Panc1 (cell line): ENCODE results near the gene DIP2C. TPM values are rescaled to one million over a fixed set of nuclear protein-coding genes. Genes with fewer than 3 reads are reported as not detected.

ENCODE experiments used
- ATAC-seq: fragments of 200-7000 bp; cut with Tn5 transposase; 2 replicates; pipeline ENCODE4 v1.9.1; 2020; ENCODE audit warnings: mild to moderate bottlenecking, moderate library complexity
- BruUV-seq: library from RNA; stranded (reverse); fragments of 400-500 nt; replicated peaks from 2 replicates; lab custom pipeline; 2021; lab: Mats Ljungman, UMichigan
- CTCF ChIA-PET: fragments of 300-600 bp; sonication (Branson Sonifier 250); formaldehyde crosslinking; loops from one replicate; lab custom pipeline; 2022; ENCODE audit warnings: antibody characterized with exemption; lab: Charles Lee
- POLR2A ChIA-PET: fragments of 300-600 bp; sonication (Branson Sonifier 250); formaldehyde crosslinking; loops from one replicate; lab custom pipeline; 2022; ENCODE audit warnings: antibody characterized with exemption; lab: Charles Lee
- DNase-seq: peaks from one replicate; pipeline ENCODE4 v3.0.0-alpha.2; 2010; ENCODE audit warnings: low read depth, low spot score
- H3K27ac ChIP-seq: 2 replicates; pipeline ENCODE4 v1.5.1; 2011; ENCODE audit warnings: mild to moderate bottlenecking, low read length, inconsistent platforms
- H3K27me3 ChIP-seq: fragments of 200-500 bp; sonication (Bioruptor generic); 2 replicates; pipeline ENCODE4 v1.6.0; 2014; ENCODE audit warnings: low read length, inconsistent platforms; ENCODE audit not compliant: control insufficient read depth, insufficient read depth
- H3K36me3 ChIP-seq: fragments of 200-500 bp; sonication (Bioruptor generic); 2 replicates; pipeline ENCODE4 v1.5.1; 2014; ENCODE audit warnings: inconsistent platforms, mild to moderate bottlenecking, low read length, moderate library complexity; ENCODE audit not compliant: control insufficient read depth, insufficient read depth
- H3K4me1 ChIP-seq: 2 replicates; pipeline ENCODE4 v1.5.1; 2011; ENCODE audit warnings: inconsistent platforms, mild to moderate bottlenecking, low read length, moderate library complexity; ENCODE audit not compliant: control insufficient read depth, insufficient read depth
- H3K4me3 ChIP-seq, 2 experiments: 2 replicates each; pipeline ENCODE4 v1.5.1; 2011 to 2012; ENCODE audit warnings: low read depth in 2 of 2, low read length in 2 of 2, mild to moderate bottlenecking in 2 of 2, inconsistent platforms in 1 of 2, moderate library complexity in 1 of 2
- H3K9me3 ChIP-seq: fragments of 200-500 bp; sonication (Bioruptor generic); 2 replicates; pipeline ENCODE4 v1.5.1; 2014; ENCODE audit warnings: low read depth, mild to moderate bottlenecking, inconsistent platforms, low read length, moderate library complexity; ENCODE audit not compliant: control insufficient read depth, insufficient read depth
- POLR2AphosphoS5 ChIP-seq: IDR thresholded peaks from 2 replicates; pipeline ENCODE4 v1.6.1; 2012; ENCODE audit warnings: mild to moderate bottlenecking, low read depth, low read length, moderate library complexity
- REST ChIP-seq, 2 experiments: IDR thresholded peaks; 2 replicates each; pipeline ENCODE4 v1.6.1; 2011 to 2012; ENCODE audit warnings: low read depth in 2 of 2, control low read depth in 1 of 2, low read length in 1 of 2, mild to moderate bottlenecking in 1 of 2, moderate library complexity in 1 of 2; ENCODE audit not compliant: insufficient read depth in 1 of 2
- SIN3A ChIP-seq: IDR thresholded peaks from 2 replicates; pipeline ENCODE4 v1.6.1; 2012; ENCODE audit warnings: low read depth, mild to moderate bottlenecking, low read length, moderate library complexity, borderline replicate concordance; ENCODE audit not compliant: insufficient read depth
- TCF7L2 ChIP-seq: IDR thresholded peaks from 2 replicates; pipeline ENCODE4 v1.6.1; 2011; ENCODE audit warnings: mild to moderate bottlenecking, low read depth, low read length, inconsistent platforms
- in situ Hi-C: cut with HindIII; loops from 2 replicates; pipeline ENCODE4 v1.10.0; 2016; ENCODE audit warnings: low sequenced_read_pairs, low pct_unique_long_range_greater_than_20kb
- intact Hi-C: fragments of 100-400 bp; cut with micrococcal nuclease; formaldehyde crosslinking; loops from one replicate; pipeline ENCODE4 v1.10.0; 2022; ENCODE audit not compliant: unreplicated experiment
- total RNA-seq: library from RNA; stranded (reverse); gene quantifications from one replicate; pipeline ENCODE4 v1.2.1, GENCODE V29; 2021; ENCODE audit not compliant: unreplicated experiment
- TF ChIP-seq, protein P1 (sequence below): fragments of 450-650 bp; IDR thresholded peaks from 2 replicates; pipeline ENCODE4 v1.5.1; 2017; ENCODE audit warnings: mild to moderate bottlenecking

The DIP2C gene
- total RNA-seq, 1 experiment from 2014 or later, result 13.2 TPM

GRCh38 chr10:625333-625696 is 64.2 kb downstream of the DIP2C start:
- Histone ChIP-seq H3K9me3 (no peaks in the 10 kb centered on the region), H3K4me1 (peaks cover 21% of the 10 kb centered on the region), H3K4me3 (peak overlapping the region; percentile 18 to 50), H3K27me3 (no peaks in the 10 kb centered on the region), H3K36me3 (no peaks in the 10 kb centered on the region), H3K27ac (peak overlapping the region; percentile 86)
- ChIA-PET POLR2A (interaction anchor here (0.6 kb wide), 2 partner anchors 103 to 298 kb away, joined by 4 to 5 read pairs; no protein-coding TSS in a partner anchor), CTCF (no interaction called here)
- DNase-seq (no peak), ATAC-seq (peak; percentile 73)
- TF ChIP-seq REST (IDR thresholded peaks at IDR 0.05; ENCODE audit: insufficient read depth in 1 of 2, low read depth in 2 of 2, low read length in 1 of 2), result no peak
- no peak for TF ChIP-seq SIN3A
- TF ChIP-seq, protein P1, sequence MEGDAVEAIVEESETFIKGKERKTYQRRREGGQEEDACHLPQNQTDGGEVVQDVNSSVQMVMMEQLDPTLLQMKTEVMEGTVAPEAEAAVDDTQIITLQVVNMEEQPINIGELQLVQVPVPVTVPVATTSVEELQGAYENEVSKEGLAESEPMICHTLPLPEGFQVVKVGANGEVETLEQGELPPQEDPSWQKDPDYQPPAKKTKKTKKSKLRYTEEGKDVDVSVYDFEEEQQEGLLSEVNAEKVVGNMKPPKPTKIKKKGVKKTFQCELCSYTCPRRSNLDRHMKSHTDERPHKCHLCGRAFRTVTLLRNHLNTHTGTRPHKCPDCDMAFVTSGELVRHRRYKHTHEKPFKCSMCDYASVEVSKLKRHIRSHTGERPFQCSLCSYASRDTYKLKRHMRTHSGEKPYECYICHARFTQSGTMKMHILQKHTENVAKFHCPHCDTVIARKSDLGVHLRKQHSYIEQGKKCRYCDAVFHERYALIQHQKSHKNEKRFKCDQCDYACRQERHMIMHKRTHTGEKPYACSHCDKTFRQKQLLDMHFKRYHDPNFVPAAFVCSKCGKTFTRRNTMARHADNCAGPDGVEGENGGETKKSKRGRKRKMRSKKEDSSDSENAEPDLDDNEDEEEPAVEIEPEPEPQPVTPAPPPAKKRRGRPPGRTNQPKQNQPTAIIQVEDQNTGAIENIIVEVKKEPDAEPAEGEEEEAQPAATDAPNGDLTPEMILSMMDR, result no peak
- TF ChIP-seq POLR2AphosphoS5, result no peak
- no peak for TF ChIP-seq TCF7L2
- in situ Hi-C loops, result no loop called here
- intact Hi-C loops, result no loop called here
- BruUV-seq, result no TSS peak

GRCh38 chr10:624605-625332 is 64.7 kb downstream of the DIP2C start:
- no TSS peak for BruUV-seq
- Histone ChIP-seq H3K9me3 (no peaks in the 10 kb centered on the region), H3K36me3 (no peaks in the 10 kb centered on the region), H3K27me3 (no peaks in the 10 kb centered on the region), H3K27ac (peak overlapping the region; percentile 86), H3K4me1 (peaks cover 21% of the 10 kb centered on the region), H3K4me3 (peak overlapping the region; percentile 18 to 50)
- DNase-seq (peak; percentile 42), ATAC-seq (peak; percentile 85)
- intact Hi-C loops (no loop called here), in situ Hi-C loops (no loop called here)
- TF ChIP-seq TCF7L2 (no peak), POLR2AphosphoS5 (no peak), REST (IDR thresholded peaks at IDR 0.05; ENCODE audit: insufficient read depth in 1 of 2, low read depth in 2 of 2, low read length in 1 of 2) (no peak), SIN3A (no peak)
- TF ChIP-seq, protein P1, result no peak
- POLR2A ChIA-PET, result interaction anchor here (0.6 kb wide), 2 partner anchors 103 to 297 kb away, joined by 4 to 5 read pairs; no protein-coding TSS in a partner anchor
- CTCF ChIA-PET, result no interaction called here
